ENCODE measurements around the gene TXNDC16. TPM values are rescaled to one million over a fixed set of nuclear protein-coding genes. Genes with fewer than 3 reads are reported as not detected.

TXNDC16 gene
- total and polyA plus RNA-seq, 7 experiments from 2014 or later = 2.0 to 15.8 (median 7.3) TPM

Other genes with a start within 250 kb of the TXNDC16 start
- gene PTGER2, start 238.2 kb downstream of the TXNDC16 start, total RNA-seq = 100 to 1,000 TPM in 1 of 5 experiments, 10 to 100 TPM in 2, 1 to 10 TPM in 2; 1.7 to 162 (median 15.2) TPM
- 10 to 100 TPM; 23.4 to 67.7 TPM for gene PTGER2, start 238.2 kb downstream of the TXNDC16 start, polyA plus RNA-seq
- gene GPR137C, start 331 bp upstream of the TXNDC16 start, total RNA-seq = under 1 TPM in 3 of 5 experiments, not detected in 2; 0.27 to 0.70 (median 0.34) TPM
- not detected for gene GPR137C, start 331 bp upstream of the TXNDC16 start, polyA plus RNA-seq
- 100 to 1,000 TPM in 1 of 5 experiments, 10 to 100 TPM in 4; 65.3 to 201 (median 68.7) TPM for gene ERO1A, start 143.1 kb upstream of the TXNDC16 start, total RNA-seq
- 10 to 100 TPM; 32.1 to 33.8 TPM for gene ERO1A, start 143.1 kb upstream of the TXNDC16 start, polyA plus RNA-seq
- 100 to 1,000 TPM in 1 of 5 experiments, 10 to 100 TPM in 4; 84.8 to 131 (median 95.9) TPM for gene PSMC6, start 154.7 kb upstream of the TXNDC16 start, total RNA-seq
- gene PSMC6, start 154.7 kb upstream of the TXNDC16 start, polyA plus RNA-seq = 10 to 100 TPM; 63.8 to 64.4 TPM
- 10 to 100 TPM; 23.9 to 45.3 (median 29.2) TPM for gene STYX, start 177.7 kb upstream of the TXNDC16 start, total RNA-seq
- 10 to 100 TPM; 17.2 to 42.8 TPM for gene STYX, start 177.7 kb upstream of the TXNDC16 start, polyA plus RNA-seq
- 10 to 100 TPM in 1 of 5 experiments, 1 to 10 TPM in 4; 4.6 to 14.7 (median 8.5) TPM for gene GNPNAT1, start 239.1 kb upstream of the TXNDC16 start, total RNA-seq
- gene GNPNAT1, start 239.1 kb upstream of the TXNDC16 start, polyA plus RNA-seq = 10 to 100 TPM; 10.3 to 17.2 TPM